ENCODE results near the gene NPAT. TPM values are rescaled to one million over a fixed set of nuclear protein-coding genes. Genes with fewer than 3 reads are reported as not detected.

Gene NPAT
- total RNA-seq, 1 donor from 2014 or later = 25.6 TPM

DNA sequence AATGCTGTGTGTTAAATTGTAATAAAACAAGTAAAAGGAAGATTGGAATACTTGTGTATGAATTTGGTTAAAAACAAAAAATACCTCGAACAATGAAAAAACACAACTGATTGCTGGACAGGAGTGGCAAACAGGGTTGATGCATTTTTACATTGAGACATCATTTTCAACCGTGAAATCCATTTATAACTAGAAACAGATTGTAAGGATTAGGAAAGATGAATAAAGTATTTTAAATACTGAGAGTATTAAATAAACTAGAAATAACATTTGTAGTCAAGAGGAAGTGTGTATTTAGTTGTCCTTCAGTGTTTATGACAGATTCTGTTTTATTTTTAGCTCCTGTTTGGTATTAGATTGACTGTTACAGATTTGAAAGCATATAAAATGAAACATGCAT lies 5.8 kb upstream of the NPAT start:
- intact Hi-C loops (cut with micrococcal nuclease) = loop anchor here (5.0 kb wide), 1 partner anchor 524 kb away; no protein-coding TSS in a partner anchor
- Mint-ChIP-seq H3K27me3 (ENCODE audit: low read depth) (no peaks in the 10 kb centered on the region), H3K4me1 (ENCODE audit: low read depth) (peaks cover 28% of the 10 kb centered on the region), H3K27ac (no peak overlapping the region), H3K4me3 (ENCODE audit: low read depth) (no peak overlapping the region), H3K36me3 (ENCODE audit: low read depth) (peaks cover 61% of the 10 kb centered on the region), H3K9me3 (no peaks in the 10 kb centered on the region)
- no peak for DNase-seq (ENCODE audit: low spot score)

DNA sequence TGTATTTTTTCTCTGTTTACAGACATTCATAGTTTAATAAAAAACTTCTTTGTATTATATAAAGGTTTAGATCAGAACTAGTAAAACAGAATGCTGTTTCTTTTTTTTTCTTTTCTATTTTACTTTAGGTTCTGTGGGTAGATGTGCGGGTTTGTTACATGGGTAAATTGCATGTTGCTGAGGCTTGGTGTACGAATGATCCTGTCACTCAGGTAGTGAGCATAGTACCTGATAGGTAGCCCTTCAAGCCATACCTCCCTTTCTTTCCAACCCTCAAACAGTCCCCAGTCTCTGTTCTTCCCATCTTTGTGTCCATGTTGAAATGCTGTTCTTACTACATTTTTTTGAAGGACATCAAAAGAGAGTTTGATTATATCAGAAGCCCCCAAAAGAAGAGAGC lies 3.6 kb upstream of the NPAT start:
- H3K27me3 Mint-ChIP-seq (ENCODE audit: low read depth) = no peaks in the 10 kb centered on the region
- H3K9me3 Mint-ChIP-seq = no peaks in the 10 kb centered on the region
- peaks cover 43% of the 10 kb centered on the region for H3K36me3 Mint-ChIP-seq (ENCODE audit: low read depth)
- peaks cover 26% of the 10 kb centered on the region for H3K4me1 Mint-ChIP-seq (ENCODE audit: low read depth)
- H3K27ac Mint-ChIP-seq = peak overlapping the region; percentile 47
- peak overlapping the region; percentile 77 for H3K4me3 Mint-ChIP-seq (ENCODE audit: low read depth)
- DNase-seq (ENCODE audit: low spot score) = no peak
- intact Hi-C loops (cut with micrococcal nuclease) = loop anchor here (5.0 kb wide), 1 partner anchor 526 kb away; no protein-coding TSS in a partner anchor

DNA sequence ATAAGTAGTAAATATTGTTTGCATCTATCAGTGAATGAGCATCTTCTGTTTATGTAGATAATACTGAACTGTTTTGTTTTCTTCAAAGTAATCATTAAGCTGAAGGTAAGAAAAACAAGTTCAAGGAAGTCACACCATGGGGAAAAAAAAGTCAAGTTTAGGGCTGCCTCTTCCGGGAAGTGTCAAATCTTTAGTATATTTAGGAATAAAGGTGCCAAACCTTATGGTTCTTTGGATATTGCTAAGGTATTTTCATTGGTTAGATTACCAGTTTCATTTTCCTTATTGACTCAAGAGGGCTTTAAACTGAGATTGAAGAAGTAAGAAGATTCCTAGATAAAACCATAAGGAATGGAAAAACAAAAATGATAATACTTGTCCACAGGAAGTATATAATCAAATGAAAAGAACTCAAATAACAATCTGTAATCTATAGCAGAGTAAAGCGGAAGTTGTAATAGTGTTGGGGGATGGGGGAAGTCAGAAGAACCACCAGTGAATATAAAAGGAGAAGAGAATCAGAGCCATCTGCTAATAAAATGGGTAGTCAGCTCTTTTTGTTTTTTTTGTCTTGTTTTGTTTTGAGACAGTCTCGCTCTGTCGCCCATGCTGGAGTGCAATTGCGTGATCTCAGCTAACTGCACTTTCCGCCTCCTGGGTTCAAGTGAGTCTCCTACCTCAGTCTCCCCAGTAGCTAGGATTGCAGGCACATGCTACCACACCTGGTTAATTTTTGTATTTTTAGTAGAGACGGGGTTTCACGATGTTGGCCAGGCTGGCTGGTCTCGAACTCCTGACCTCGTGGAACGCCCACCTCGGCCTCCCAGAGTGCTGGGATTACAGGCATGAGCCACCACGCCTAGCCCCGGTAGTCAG lies 2.7 kb upstream of the NPAT start:
- peak; percentile 17 for DNase-seq (ENCODE audit: low spot score)
- H3K27me3 Mint-ChIP-seq (ENCODE audit: low read depth) = no peaks in the 10 kb centered on the region
- H3K4me1 Mint-ChIP-seq (ENCODE audit: low read depth) = peaks cover 31% of the 10 kb centered on the region
- no peak overlapping the region for H3K27ac Mint-ChIP-seq
- H3K36me3 Mint-ChIP-seq (ENCODE audit: low read depth) = peaks cover 40% of the 10 kb centered on the region
- no peak overlapping the region for H3K4me3 Mint-ChIP-seq (ENCODE audit: low read depth)
- intact Hi-C loops (cut with micrococcal nuclease) = loop anchor here (1.0 to 5.0 kb wide), 9 partner anchors 11 to 527 kb away; partner anchors contain the start of genes ACAT1 and CUL5
- no peaks in the 10 kb centered on the region for H3K9me3 Mint-ChIP-seq

DNA sequence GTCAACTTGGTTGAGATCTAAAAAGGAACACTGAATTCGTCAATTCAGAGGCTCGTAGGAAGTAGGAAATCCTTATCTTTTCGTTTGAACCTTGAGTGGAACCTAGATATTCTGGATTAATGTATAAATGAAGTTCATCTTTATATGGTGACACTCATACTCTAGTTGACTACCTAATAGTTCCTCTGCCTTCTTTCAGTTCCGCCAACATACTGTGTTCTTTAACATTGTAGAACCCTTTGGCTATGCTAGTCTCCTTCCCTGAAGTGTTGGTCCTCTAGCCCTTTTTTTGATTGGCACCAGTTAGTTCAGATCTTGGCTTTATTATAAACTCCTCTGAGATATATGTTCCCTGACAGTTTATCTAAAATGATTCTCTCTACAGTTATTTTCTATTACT lies 1.9 kb upstream of the NPAT start:
- H3K4me1 Mint-ChIP-seq (ENCODE audit: low read depth) = peaks cover 38% of the 10 kb centered on the region
- DNase-seq (ENCODE audit: low spot score) = no peak

DNA sequence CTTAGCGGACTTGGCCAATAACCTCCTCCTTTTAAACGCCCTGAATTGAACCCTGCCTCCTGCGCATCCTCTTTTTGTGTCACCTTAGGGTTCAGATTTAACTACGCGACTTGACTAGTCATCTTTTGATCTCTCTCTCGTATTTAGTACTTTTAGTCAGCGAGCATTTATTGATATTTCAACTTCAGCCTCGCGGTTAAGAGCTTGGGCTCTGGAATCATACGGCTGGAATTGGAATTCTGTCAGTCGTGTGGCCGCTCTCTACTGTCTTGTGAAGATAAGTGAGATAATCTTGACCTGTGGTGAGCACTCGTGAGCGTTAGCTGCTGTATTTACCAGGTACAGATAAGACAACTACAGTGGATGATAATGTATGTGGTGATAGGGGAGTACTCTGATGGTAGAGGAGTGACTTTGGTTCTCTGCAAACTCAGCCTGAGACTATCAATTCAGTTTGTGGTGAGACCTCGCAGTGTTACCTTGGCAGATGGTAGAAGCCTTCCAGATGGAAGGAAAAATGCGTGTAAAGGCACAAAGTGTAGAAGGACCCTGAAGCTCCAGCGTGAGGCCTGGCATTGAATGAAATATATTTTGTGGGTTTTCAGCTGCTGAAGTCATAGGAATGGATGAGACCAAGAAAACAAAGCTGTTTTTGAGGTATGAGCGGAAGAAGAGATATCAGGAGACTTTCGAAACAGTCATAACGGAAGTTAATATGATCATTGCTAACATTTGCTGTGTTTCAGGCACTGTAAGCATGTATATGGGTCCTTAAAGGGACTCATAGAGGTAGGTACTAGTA lies 1.1 kb upstream of the NPAT start:
- intact Hi-C loops (cut with micrococcal nuclease) = loop anchor here (1.0 to 5.0 kb wide), 5 partner anchors 216 to 510 kb away; partner anchors contain the start of gene CUL5
- Mint-ChIP-seq H3K27me3 (ENCODE audit: low read depth) (no peaks in the 10 kb centered on the region), H3K4me3 (ENCODE audit: low read depth) (no peak overlapping the region), H3K9me3 (no peaks in the 10 kb centered on the region), H3K36me3 (ENCODE audit: low read depth) (peaks cover 39% of the 10 kb centered on the region), H3K27ac (no peak overlapping the region), H3K4me1 (ENCODE audit: low read depth) (peaks cover 43% of the 10 kb centered on the region)
- DNase-seq (ENCODE audit: low spot score) = peak; percentile 34

More for the DNA sequence above, 1.9 kb upstream of the NPAT start:
- Mint-ChIP-seq H3K36me3 (ENCODE audit: low read depth) (peaks cover 38% of the 10 kb centered on the region), H3K4me3 (ENCODE audit: low read depth) (no peak overlapping the region), H3K9me3 (no peaks in the 10 kb centered on the region), H3K27me3 (ENCODE audit: low read depth) (no peaks in the 10 kb centered on the region), H3K27ac (no peak overlapping the region)
- intact Hi-C loops (cut with micrococcal nuclease) = loop anchor here (1.0 to 5.0 kb wide), 3 partner anchors 217 to 509 kb away; partner anchors contain the start of gene CUL5

DNA sequence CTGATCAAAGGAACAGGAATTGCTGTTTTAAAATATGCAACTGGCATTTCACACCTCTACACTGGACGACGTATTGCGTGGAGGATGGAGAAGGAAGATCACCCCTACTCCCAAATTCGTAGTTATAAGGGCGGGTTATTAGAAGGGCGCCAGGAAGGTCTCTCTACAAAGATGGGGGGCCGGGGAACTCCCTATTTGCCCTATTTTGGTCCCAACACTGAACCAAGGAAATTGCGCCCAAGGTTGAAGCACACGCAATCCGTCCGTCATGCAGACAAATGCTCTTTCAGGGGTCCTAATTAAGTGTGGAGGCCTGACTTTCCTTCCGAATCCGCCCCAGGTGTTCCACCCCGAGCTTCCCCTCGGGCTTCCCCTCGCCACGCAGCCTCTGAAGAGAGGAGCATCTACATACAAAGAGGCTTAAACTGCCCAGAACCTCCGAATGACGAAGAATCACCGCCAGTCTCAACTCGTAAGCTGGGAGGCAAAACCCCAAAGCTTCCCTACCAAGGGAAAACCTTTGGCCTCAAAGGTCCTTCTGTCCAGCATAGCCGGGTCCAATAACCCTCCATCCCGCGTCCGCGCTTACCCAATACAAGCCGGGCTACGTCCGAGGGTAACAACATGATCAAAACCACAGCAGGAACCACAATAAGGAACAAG lies 396 bp downstream of the NPAT start:
- Mint-ChIP-seq H3K27me3 (ENCODE audit: low read depth) (no peaks in the 10 kb centered on the region), H3K4me3 (ENCODE audit: low read depth) (no peak overlapping the region), H3K9me3 (no peaks in the 10 kb centered on the region), H3K27ac (no peak overlapping the region), H3K4me1 (ENCODE audit: low read depth) (peaks cover 48% of the 10 kb centered on the region), H3K36me3 (ENCODE audit: low read depth) (peaks cover 34% of the 10 kb centered on the region)
- intact Hi-C loops (cut with micrococcal nuclease) = loop anchor here (1.0 to 5.0 kb wide), 4 partner anchors 22 to 657 kb away; partner anchors contain the start of genes ALKBH8, C11orf65 and CUL5
- peak; percentile 18 for DNase-seq (ENCODE audit: low spot score)

DNA sequence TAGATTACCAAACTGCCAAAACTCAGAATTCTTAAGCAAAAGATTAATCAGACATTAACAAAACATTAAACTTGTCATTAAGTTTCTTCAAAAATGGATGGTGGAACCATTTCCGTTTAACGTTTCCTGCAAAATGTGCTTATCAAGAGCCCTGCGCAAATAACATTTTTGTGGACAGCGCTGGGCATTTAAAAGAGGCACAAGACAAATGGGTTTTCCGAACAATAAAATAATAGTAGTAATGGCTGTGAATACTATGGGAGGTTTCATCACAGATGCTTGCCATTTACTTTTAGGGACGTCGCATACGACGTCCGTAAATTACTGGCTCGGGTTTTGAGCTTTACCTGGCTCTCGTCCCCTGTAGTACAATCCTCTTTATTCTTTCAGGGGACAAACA lies 1.1 kb downstream of the NPAT start:
- Mint-ChIP-seq H3K9me3 (no peaks in the 10 kb centered on the region), H3K27me3 (ENCODE audit: low read depth) (no peaks in the 10 kb centered on the region)

DNA sequence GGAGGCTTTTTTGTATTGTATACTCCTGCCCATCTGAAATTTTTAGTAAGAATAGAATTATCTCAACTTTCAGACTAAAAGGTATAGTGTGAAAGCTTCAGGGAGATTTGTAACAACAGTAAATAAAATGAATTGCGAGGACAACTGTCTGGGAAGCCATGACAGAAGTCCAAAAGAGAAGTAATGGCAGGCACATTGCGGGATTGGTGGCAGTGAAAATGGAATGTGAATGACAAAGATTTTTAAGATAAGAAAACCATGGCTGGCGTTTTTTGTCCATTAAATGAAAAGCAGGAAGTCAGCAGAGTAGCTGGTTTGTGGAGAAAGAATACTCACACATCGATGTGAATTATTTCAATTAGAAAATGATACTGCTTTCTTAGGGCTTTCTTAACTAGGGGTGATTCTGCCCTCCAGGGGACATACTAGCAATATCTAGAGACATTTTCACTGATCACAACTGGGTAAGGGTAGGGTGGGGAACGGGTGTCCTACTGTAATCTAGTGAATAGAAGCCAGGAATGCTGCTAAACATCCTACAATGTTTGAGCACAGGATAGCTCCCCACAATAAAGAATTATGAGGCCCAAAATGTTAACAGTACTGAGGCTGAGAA lies 1.6 kb downstream of the NPAT start:
- peaks cover 36% of the 10 kb centered on the region for H3K36me3 Mint-ChIP-seq (ENCODE audit: low read depth)

More for the DNA sequence above, 1.1 kb downstream of the NPAT start:
- H3K4me3 Mint-ChIP-seq (ENCODE audit: low read depth) = no peak overlapping the region
- H3K36me3 Mint-ChIP-seq (ENCODE audit: low read depth) = peaks cover 37% of the 10 kb centered on the region
- DNase-seq (ENCODE audit: low spot score) = no peak
- H3K4me1 Mint-ChIP-seq (ENCODE audit: low read depth) = peaks cover 48% of the 10 kb centered on the region
- H3K27ac Mint-ChIP-seq = no peak overlapping the region
- intact Hi-C loops (cut with micrococcal nuclease) = loop anchor here (5.0 kb wide), 1 partner anchor 214 kb away; the partner anchor contains the start of gene CUL5

DNA sequence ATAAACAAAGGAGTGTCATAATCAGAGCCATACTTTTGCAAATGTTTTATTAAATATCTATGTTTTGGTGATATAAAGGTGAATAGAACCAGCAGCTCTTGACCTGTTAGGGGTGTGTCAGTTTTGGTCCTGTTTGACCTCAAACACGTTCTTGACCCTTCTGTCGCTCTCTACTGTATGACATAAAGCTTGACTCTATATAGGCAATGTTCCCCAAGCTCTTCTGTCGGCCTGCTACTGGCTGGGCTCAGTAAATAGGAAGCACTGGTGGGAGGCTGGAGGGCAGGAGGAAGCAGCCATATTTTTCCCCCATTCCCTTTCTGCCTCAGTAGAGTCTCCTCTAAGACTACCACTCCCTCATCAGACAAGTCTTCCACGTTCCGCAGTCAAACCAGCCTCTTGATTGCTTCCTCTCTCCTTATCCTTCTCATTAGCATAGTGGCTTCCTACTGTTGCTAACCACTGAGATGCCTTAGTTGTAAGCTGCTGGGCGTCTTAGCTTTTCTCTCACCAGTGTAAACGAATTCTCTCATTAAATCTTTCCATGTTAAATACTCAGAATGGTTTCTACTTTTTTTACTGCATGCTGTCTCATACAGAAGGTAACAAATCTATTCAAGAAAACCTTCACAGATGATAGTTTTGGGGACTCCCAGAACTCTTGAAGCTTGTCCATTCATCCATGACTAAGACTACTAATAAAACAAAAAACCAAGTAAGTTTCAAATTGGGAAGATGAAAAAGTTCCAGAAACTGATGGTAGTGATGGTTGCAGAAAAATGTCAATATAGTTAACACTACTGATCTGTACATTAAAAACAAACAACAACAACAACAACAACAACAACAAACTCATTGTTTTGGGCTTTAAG lies 3.3 kb downstream of the NPAT start:
- H3K27ac Mint-ChIP-seq = peak overlapping the region; percentile 56
- H3K4me1 Mint-ChIP-seq (ENCODE audit: low read depth) = peaks cover 48% of the 10 kb centered on the region
- intact Hi-C loops (cut with micrococcal nuclease) = no loop called here
- no peak for DNase-seq (ENCODE audit: low spot score)
- H3K9me3 Mint-ChIP-seq = no peaks in the 10 kb centered on the region
- peaks cover 47% of the 10 kb centered on the region for H3K36me3 Mint-ChIP-seq (ENCODE audit: low read depth)
- H3K4me3 Mint-ChIP-seq (ENCODE audit: low read depth) = peak overlapping the region; percentile 10
- H3K27me3 Mint-ChIP-seq (ENCODE audit: low read depth) = no peaks in the 10 kb centered on the region

More for the DNA sequence above, 1.6 kb downstream of the NPAT start:
- H3K4me1 Mint-ChIP-seq (ENCODE audit: low read depth) = peaks cover 49% of the 10 kb centered on the region
- intact Hi-C loops (cut with micrococcal nuclease) = loop anchor here (5.0 kb wide), 1 partner anchor 214 kb away; the partner anchor contains the start of gene CUL5
- no peaks in the 10 kb centered on the region for H3K9me3 Mint-ChIP-seq
- H3K27me3 Mint-ChIP-seq (ENCODE audit: low read depth) = no peaks in the 10 kb centered on the region
- no peak overlapping the region for H3K4me3 Mint-ChIP-seq (ENCODE audit: low read depth)
- H3K27ac Mint-ChIP-seq = peak overlapping the region; percentile 59
- no peak for DNase-seq (ENCODE audit: low spot score)

DNA sequence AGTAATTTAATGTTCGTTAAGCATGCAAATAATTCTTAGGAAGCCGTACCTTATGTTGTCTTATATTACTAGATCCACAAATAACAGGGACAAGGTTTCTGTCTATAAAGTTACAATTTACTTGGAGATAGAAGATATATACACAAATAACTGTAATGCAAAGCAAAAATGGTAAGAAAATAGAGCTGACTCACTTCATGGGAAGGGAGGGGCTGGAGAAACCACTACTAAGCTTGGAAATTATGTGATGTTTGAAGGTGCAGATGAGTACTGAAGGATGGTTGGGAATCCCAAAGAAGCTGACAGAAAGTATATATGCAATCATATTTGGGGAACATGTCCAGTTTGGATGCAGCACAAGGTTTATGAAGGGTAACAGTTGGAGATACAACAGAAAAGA lies 4.0 kb downstream of the NPAT start:
- Mint-ChIP-seq H3K27ac (peak overlapping the region; percentile 41), H3K4me3 (ENCODE audit: low read depth) (peak overlapping the region; percentile 31), H3K9me3 (no peaks in the 10 kb centered on the region), H3K27me3 (ENCODE audit: low read depth) (no peaks in the 10 kb centered on the region), H3K36me3 (ENCODE audit: low read depth) (peaks cover 53% of the 10 kb centered on the region), H3K4me1 (ENCODE audit: low read depth) (peaks cover 48% of the 10 kb centered on the region)
- no peak for DNase-seq (ENCODE audit: low spot score)
- intact Hi-C loops (cut with micrococcal nuclease) = no loop called here

DNA sequence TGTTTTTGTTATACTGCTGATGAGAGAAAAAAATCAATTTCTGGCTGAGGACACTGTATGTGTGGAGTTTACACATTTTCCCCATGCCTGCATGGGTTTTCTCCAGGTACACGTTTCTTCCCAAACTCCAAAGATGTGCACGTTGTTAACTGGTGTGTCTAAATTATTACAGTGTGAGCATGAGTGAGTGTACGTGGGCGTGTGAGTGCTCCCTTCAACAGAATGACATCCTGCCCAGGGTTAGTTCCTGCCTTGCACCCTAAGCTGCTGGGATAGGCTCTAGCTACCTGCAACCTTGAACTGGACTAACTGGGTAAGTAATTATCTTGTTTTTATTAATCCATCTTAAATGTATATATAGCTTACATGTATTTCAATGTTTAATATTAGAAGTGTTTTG lies 5.5 kb downstream of the NPAT start:
- Mint-ChIP-seq H3K27me3 (ENCODE audit: low read depth) (no peaks in the 10 kb centered on the region), H3K4me3 (ENCODE audit: low read depth) (no peak overlapping the region), H3K9me3 (no peaks in the 10 kb centered on the region), H3K36me3 (ENCODE audit: low read depth) (peaks cover 62% of the 10 kb centered on the region), H3K27ac (no peak overlapping the region), H3K4me1 (ENCODE audit: low read depth) (peaks cover 48% of the 10 kb centered on the region)
- no peak for DNase-seq (ENCODE audit: low spot score)
- intact Hi-C loops (cut with micrococcal nuclease) = no loop called here

Data from activated T-helper 2 cell treated with anti-CD3 and anti-CD28 coated beads, Interferon-gamma antibody, Interleukin-2, Interleukin-4, amounts not matched to agents 10 μg/mL and 5 μg/mL and 100 μg/mL, durations not matched to agents 14 hours and 24 hours and 36 hours (primary cell).